Neural progenitor cell (in vitro differentiated cells): ENCODE data around the gene RCVRN.

Experiments used
- CTCF ChIP-seq: fragments of 200-600 bp; sonication (generic); IDR thresholded peaks from 2 replicates; pipeline ENCODE4 v1.5.1; 2017; ENCODE audit warnings: antibody characterized with exemption, mild to moderate bottlenecking
- EZH2 ChIP-seq: fragments of 200-600 bp; sonication (generic); IDR thresholded peaks from 2 replicates; pipeline ENCODE4 v1.6.1; 2017; ENCODE audit warnings: antibody characterized with exemption, mild to moderate bottlenecking, moderate library complexity
- EZH2phosphoT487 ChIP-seq: fragments of 200-600 bp; sonication (generic); IDR thresholded peaks from 2 replicates; pipeline ENCODE4 v1.6.1; 2017; ENCODE audit warnings: antibody characterized with exemption

GRCh38 chr17:9953492-9953891 is 48.4 kb upstream of the RCVRN start:
- TF ChIP-seq CTCF (no peak), EZH2 (no peak), EZH2phosphoT487 (no peak)
